PC-9 (cell line): ENCODE measurements around the gene EXT2. TPM values are rescaled to one million over a fixed set of nuclear protein-coding genes. Genes with fewer than 3 reads are reported as not detected.

ENCODE experiments used
- BruUV-seq: library from RNA; stranded (reverse); fragments of 400-500 nt; replicated peaks from 2 replicates; lab custom pipeline; 2021; lab: Mats Ljungman, UMichigan
- CTCF ChIA-PET: fragments of 300-600 bp; sonication (Branson Sonifier 250); formaldehyde crosslinking; loops from one replicate; lab custom pipeline; 2022; ENCODE audit warnings: antibody characterized with exemption; lab: Charles Lee
- POLR2A ChIA-PET: fragments of 300-600 bp; sonication (Branson Sonifier 250); formaldehyde crosslinking; loops from one replicate; lab custom pipeline; 2022; ENCODE audit warnings: antibody characterized with exemption; ENCODE audit not compliant: unreplicated experiment; lab: Charles Lee
- DNase-seq, 2 experiments: peaks; one replicate each; pipeline versions ENCODE4 v3.0.0 to v3.0.0-alpha.2; 2015 to 2022; ENCODE audit warnings: mixed read lengths in 1 of 2
- H2AFZ ChIP-seq: fragments of 200-600 bp; sonication (generic); 2 replicates; pipeline ENCODE4 v1.8.1; 2017; ENCODE audit warnings: antibody characterized with exemption
- H3F3A ChIP-seq: fragments of 200-600 bp; sonication (generic); 2 replicates; pipeline ENCODE4 v1.8.1; 2017; ENCODE audit warnings: antibody characterized with exemption, mild to moderate bottlenecking, low read depth; ENCODE audit not compliant: insufficient read depth
- H3K27ac ChIP-seq: fragments of 200-600 bp; sonication (generic); 2 replicates; pipeline ENCODE4 v1.6.1; 2016; ENCODE audit warnings: mixed run types
- H3K27me3 ChIP-seq: fragments of 200-600 bp; sonication (generic); 2 replicates; pipeline ENCODE4 v1.6.1; 2016; ENCODE audit warnings: low read depth, mixed run types; ENCODE audit not compliant: insufficient read depth
- H3K36me3 ChIP-seq: fragments of 200-600 bp; sonication (generic); 2 replicates; pipeline ENCODE4 v1.6.1; 2016; ENCODE audit warnings: low read depth, mixed run types
- H3K4me1 ChIP-seq: fragments of 200-600 bp; sonication (generic); replicated peaks from 2 replicates; pipeline ENCODE4 v1.6.1; 2016; ENCODE audit warnings: mixed run types; ENCODE audit not compliant: insufficient read depth
- H3K4me2 ChIP-seq: fragments of 200-600 bp; sonication (generic); 2 replicates; pipeline ENCODE4 v1.6.1; 2017; ENCODE audit warnings: mixed run types
- H3K4me3 ChIP-seq: fragments of 200-600 bp; sonication (generic); 2 replicates; pipeline ENCODE4 v1.6.1; 2016; ENCODE audit warnings: mixed run types
- H3K79me2 ChIP-seq: fragments of 200-600 bp; sonication (generic); 2 replicates; pipeline ENCODE4 v1.6.1; 2017; ENCODE audit warnings: low read depth, mixed run types
- H3K9me2 ChIP-seq: fragments of 200-600 bp; sonication (generic); 2 replicates; pipeline ENCODE4 v1.8.1; 2017; ENCODE audit warnings: mild to moderate bottlenecking; ENCODE audit not compliant: insufficient read depth
- H3K9me3 ChIP-seq: fragments of 200-600 bp; sonication (generic); 2 replicates; pipeline ENCODE4 v1.8.1; 2016; ENCODE audit warnings: low read depth; ENCODE audit not compliant: insufficient read depth
- H4K20me1 ChIP-seq: fragments of 200-600 bp; sonication (generic); 2 replicates; pipeline ENCODE4 v1.8.1; 2017; ENCODE audit not compliant: insufficient read depth
- EZH2 ChIP-seq: fragments of 200-600 bp; sonication (generic); IDR thresholded peaks from 2 replicates; pipeline ENCODE4 v1.8.0; 2017; ENCODE audit warnings: antibody characterized with exemption, low read depth
- intact Hi-C: fragments of 100-400 bp; cut with micrococcal nuclease; formaldehyde crosslinking; loops from one replicate; pipeline ENCODE4 v1.10.0; 2022; ENCODE audit not compliant: unreplicated experiment
- total RNA-seq: library from RNA; stranded (reverse); gene quantifications from 2 replicates; pipeline ENCODE4 v1.2.3, GENCODE V29; 2021
- TF ChIP-seq, protein P1 (sequence below): fragments of 200-600 bp; sonication (generic); conservative IDR thresholded peaks from 2 replicates; pipeline ENCODE4 v1.6.1; 2017; ENCODE audit warnings: mixed run types, antibody characterized with exemption, mild to moderate bottlenecking, moderate library complexity

The EXT2 gene
- total RNA-seq, 1 experiment from 2014 or later = 72.4 TPM

DNA sequence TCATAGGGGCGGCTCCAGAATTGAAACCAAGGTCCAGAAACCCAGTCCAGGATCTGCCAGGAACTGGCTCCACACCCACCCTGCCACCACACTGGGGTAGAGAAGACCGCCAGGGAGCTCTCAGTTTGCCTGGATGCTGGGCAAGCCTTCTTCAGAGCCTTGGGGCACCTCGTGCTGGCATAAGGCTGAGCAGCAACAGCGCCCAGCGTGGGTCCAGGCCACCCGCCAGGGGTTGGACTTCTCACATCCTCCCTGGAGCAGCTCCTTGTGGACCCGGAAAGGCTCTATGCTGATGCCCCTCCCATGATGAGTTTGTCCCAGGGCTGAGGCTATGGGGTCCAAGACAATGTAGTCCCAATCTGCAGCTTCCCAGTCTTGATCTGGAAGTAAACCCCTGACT, 184.8 kb downstream of the EXT2 start:
- Histone ChIP-seq H4K20me1 (no peaks in the 10 kb centered on the region), H3K4me2 (no peak overlapping the region), H3K79me2 (no peaks in the 10 kb centered on the region), H3K4me3 (no peak overlapping the region), H2AFZ (no peak overlapping the region), H3K9me2 (no peaks in the 10 kb centered on the region), H3K27ac (no peak overlapping the region), H3K36me3 (no peaks in the 10 kb centered on the region), H3F3A (no peaks in the 10 kb centered on the region), H3K9me3 (no peaks in the 10 kb centered on the region), H3K4me1 (no peaks in the 10 kb centered on the region), H3K27me3 (peaks cover 85% of the 10 kb centered on the region)
- no TSS peak for BruUV-seq
- TF ChIP-seq EZH2 = no peak
- TF ChIP-seq, protein P1, sequence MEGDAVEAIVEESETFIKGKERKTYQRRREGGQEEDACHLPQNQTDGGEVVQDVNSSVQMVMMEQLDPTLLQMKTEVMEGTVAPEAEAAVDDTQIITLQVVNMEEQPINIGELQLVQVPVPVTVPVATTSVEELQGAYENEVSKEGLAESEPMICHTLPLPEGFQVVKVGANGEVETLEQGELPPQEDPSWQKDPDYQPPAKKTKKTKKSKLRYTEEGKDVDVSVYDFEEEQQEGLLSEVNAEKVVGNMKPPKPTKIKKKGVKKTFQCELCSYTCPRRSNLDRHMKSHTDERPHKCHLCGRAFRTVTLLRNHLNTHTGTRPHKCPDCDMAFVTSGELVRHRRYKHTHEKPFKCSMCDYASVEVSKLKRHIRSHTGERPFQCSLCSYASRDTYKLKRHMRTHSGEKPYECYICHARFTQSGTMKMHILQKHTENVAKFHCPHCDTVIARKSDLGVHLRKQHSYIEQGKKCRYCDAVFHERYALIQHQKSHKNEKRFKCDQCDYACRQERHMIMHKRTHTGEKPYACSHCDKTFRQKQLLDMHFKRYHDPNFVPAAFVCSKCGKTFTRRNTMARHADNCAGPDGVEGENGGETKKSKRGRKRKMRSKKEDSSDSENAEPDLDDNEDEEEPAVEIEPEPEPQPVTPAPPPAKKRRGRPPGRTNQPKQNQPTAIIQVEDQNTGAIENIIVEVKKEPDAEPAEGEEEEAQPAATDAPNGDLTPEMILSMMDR = no peak
- no peak for DNase-seq
- intact Hi-C loops = loop anchor here (10.0 kb wide), 4 partner anchors 185 to 635 kb away; partner anchors contain the start of gene EXT2
- ChIA-PET POLR2A (interaction anchor here (0.6 kb wide), 1 partner anchor 238 kb away, joined by 4 read pairs; no protein-coding TSS in a partner anchor), CTCF (no interaction called here)

DNA sequence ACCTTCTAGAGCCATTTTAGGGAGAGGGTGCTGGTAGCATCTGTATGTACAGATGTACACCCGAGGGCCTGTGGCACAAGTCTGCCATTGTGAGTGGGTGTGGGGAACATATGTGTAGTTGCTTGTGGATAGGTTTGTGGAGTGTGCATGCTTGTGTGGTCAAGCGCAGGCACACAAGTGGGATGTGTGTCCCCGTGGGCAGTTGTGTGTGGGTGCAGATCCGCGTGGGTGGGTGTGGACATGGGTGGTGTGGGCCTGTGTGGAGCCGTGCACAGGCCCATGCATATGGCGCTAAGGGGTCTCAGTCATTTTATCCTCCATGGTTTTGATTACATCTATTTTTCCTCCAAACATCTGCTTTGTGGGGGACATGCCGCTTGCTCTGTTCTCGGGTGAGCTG, 185.7 kb downstream of the EXT2 start:
- intact Hi-C loops = loop anchor here (10.0 kb wide), 4 partner anchors 184 to 634 kb away; partner anchors contain the start of gene EXT2
- Histone ChIP-seq H3K9me3 (no peaks in the 10 kb centered on the region), H3F3A (no peaks in the 10 kb centered on the region), H4K20me1 (no peaks in the 10 kb centered on the region), H3K4me3 (no peak overlapping the region), H3K4me2 (no peak overlapping the region), H3K27me3 (peaks cover 76% of the 10 kb centered on the region), H3K27ac (no peak overlapping the region), H2AFZ (no peak overlapping the region), H3K9me2 (no peaks in the 10 kb centered on the region), H3K4me1 (no peaks in the 10 kb centered on the region), H3K79me2 (no peaks in the 10 kb centered on the region), H3K36me3 (no peaks in the 10 kb centered on the region)
- ChIA-PET POLR2A (no interaction called here), CTCF (interaction anchor here (0.6 kb wide), 1 partner anchor 39 kb away, joined by 9 read pairs; no protein-coding TSS in a partner anchor)
- DNase-seq = no peak
- TF ChIP-seq EZH2 = no peak
- TF ChIP-seq, protein P1 = no peak
- BruUV-seq = no TSS peak

DNA sequence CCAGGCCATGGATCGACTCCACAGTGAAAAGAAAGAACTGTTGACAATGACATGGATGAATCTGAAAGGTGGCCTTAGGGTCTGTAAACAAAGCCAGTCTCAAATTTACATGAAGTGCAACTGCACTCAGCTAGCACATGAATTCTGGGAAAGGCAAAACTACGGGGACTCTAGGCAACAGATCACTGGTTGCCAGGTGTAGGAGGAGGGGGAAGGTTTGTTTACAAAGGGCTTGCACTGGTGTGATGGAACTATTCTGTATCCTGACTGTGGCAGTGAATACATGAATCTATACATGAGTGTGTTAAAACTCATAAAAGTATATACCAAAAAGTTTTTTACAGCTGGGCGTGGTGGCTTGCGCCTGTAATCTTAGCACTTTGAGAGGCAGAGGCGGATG, 187.1 kb downstream of the EXT2 start:
- no peak for TF ChIP-seq EZH2
- TF ChIP-seq, protein P1 = no peak
- intact Hi-C loops = loop anchor here (10.0 kb wide), 4 partner anchors 182 to 632 kb away; partner anchors contain the start of gene EXT2

More for the DNA sequence above, 187.1 kb downstream of the EXT2 start:
- Histone ChIP-seq H3K4me1 (no peaks in the 10 kb centered on the region), H3K27ac (no peak overlapping the region), H3K9me3 (no peaks in the 10 kb centered on the region), H3K36me3 (no peaks in the 10 kb centered on the region), H3K79me2 (no peaks in the 10 kb centered on the region), H3K27me3 (peaks cover 61% of the 10 kb centered on the region), H3K4me2 (no peak overlapping the region), H4K20me1 (no peaks in the 10 kb centered on the region), H2AFZ (no peak overlapping the region), H3K4me3 (no peak overlapping the region), H3K9me2 (no peaks in the 10 kb centered on the region), H3F3A (no peaks in the 10 kb centered on the region)
- DNase-seq = no peak
- BruUV-seq = no TSS peak
- ChIA-PET CTCF (no interaction called here), POLR2A (no interaction called here)
